Loucy (cell line): Measurements from ENCODE around the gene KATNAL1.

Source experiments
- H2AFZ ChIP-seq: fragments of 200-600 bp; sonication (generic); 2 replicates; pipeline ENCODE4 v1.6.0; 2016; ENCODE audit warnings: antibody characterized with exemption, mild to moderate bottlenecking, low read length, moderate library complexity
- H3F3A ChIP-seq: fragments of 200-600 bp; 2 replicates; pipeline ENCODE4 v1.6.0; 2016; ENCODE audit warnings: antibody characterized with exemption, low read depth, mild to moderate bottlenecking
- H3K27me3 ChIP-seq: fragments of 200-600 bp; sonication (generic); 2 replicates; pipeline ENCODE4 v1.6.1; 2014; ENCODE audit warnings: low read length, mild to moderate bottlenecking; ENCODE audit not compliant: insufficient read depth, poor library complexity, severe bottlenecking
- H3K36me3 ChIP-seq: fragments of 200-600 bp; sonication (generic); 2 replicates; pipeline ENCODE4 v1.6.1; 2016; ENCODE audit warnings: low read length; ENCODE audit not compliant: insufficient read depth
- H3K4me1 ChIP-seq: fragments of 200-600 bp; sonication (generic); 2 replicates; pipeline ENCODE4 v1.5.1; 2014; ENCODE audit warnings: low read length, mild to moderate bottlenecking; ENCODE audit not compliant: insufficient read depth, poor library complexity, severe bottlenecking
- H3K4me2 ChIP-seq: fragments of 200-600 bp; sonication (generic); 2 replicates; pipeline ENCODE4 v1.6.0; 2014; ENCODE audit warnings: antibody characterized with exemption, low read length, low read depth, mild to moderate bottlenecking; ENCODE audit not compliant: poor library complexity, severe bottlenecking
- H3K4me3 ChIP-seq: fragments of 200-600 bp; sonication (generic); 2 replicates; pipeline ENCODE4 v1.5.1; 2014; ENCODE audit warnings: low read length, mild to moderate bottlenecking, mixed read lengths; ENCODE audit not compliant: poor library complexity, severe bottlenecking
- H3K79me2 ChIP-seq: fragments of 200-600 bp; sonication (generic); 2 replicates; pipeline ENCODE4 v1.6.1; 2014; ENCODE audit warnings: low read length; ENCODE audit not compliant: insufficient read depth
- H3K9ac ChIP-seq: fragments of 200-600 bp; sonication (generic); 2 replicates; pipeline ENCODE4 v1.6.0; 2014; ENCODE audit warnings: mild to moderate bottlenecking, low read depth, low read length, moderate library complexity; ENCODE audit not compliant: poor library complexity, severe bottlenecking
- H3K9me2 ChIP-seq: fragments of 200-600 bp; sonication (generic); replicated peaks from 2 replicates; pipeline ENCODE4 v1.6.1; 2016; ENCODE audit warnings: low read depth, low read length, mixed read lengths
- H3K9me3 ChIP-seq: fragments of 200-600 bp; sonication (generic); 2 replicates; pipeline ENCODE4 v1.6.1; 2014; ENCODE audit warnings: mild to moderate bottlenecking, antibody characterized with exemption, low read length, low read depth; ENCODE audit not compliant: insufficient read depth
- H4K20me1 ChIP-seq: fragments of 200-600 bp; sonication (generic); 2 replicates; pipeline ENCODE4 v1.6.0; 2014; ENCODE audit warnings: antibody characterized with exemption, low read length, mild to moderate bottlenecking; ENCODE audit not compliant: insufficient read depth, poor library complexity, severe bottlenecking
- EZH2phosphoT487 ChIP-seq: fragments of 200-600 bp; IDR thresholded peaks from 2 replicates; pipeline ENCODE4 v1.6.1; 2018; ENCODE audit warnings: antibody characterized with exemption, mild to moderate bottlenecking, moderate library complexity, borderline replicate concordance
- TF ChIP-seq, protein P1 (sequence below): fragments of 200-600 bp; sonication (generic); conservative IDR thresholded peaks from 2 replicates; pipeline ENCODE4 v1.5.1; 2014; ENCODE audit warnings: mild to moderate bottlenecking, antibody characterized with exemption, low read length

KATNAL1 gene

DNA sequence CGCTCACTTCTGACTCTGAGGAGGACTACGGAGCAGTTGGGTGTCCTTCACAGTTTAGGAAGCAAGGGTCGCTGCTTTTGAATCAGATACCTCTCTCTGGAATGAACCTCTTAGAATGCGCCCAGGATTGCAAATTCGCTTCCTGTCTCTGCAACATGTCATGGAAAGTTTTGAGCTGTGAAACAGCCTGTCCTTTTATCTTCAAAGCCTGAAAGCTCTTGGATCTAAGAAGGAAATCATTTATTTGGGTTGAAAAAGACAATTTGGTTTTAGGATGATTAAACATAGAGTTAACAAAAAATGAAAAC is 134.1 kb downstream of the KATNAL1 start:
- no peaks in the 10 kb centered on the region for H3K79me2 ChIP-seq
- H2AFZ ChIP-seq: no peak overlapping the region
- H4K20me1 ChIP-seq: no peaks in the 10 kb centered on the region
- no peaks in the 10 kb centered on the region for H3K9me3 ChIP-seq
- H3K36me3 ChIP-seq: no peaks in the 10 kb centered on the region
- H3K4me1 ChIP-seq: no peaks in the 10 kb centered on the region
- no peaks in the 10 kb centered on the region for H3K9me2 ChIP-seq
- H3K27me3 ChIP-seq: no peaks in the 10 kb centered on the region
- no peak overlapping the region for H3K9ac ChIP-seq
- no peaks in the 10 kb centered on the region for H3F3A ChIP-seq
- no peak for TF ChIP-seq EZH2phosphoT487
- TF ChIP-seq, protein P1, sequence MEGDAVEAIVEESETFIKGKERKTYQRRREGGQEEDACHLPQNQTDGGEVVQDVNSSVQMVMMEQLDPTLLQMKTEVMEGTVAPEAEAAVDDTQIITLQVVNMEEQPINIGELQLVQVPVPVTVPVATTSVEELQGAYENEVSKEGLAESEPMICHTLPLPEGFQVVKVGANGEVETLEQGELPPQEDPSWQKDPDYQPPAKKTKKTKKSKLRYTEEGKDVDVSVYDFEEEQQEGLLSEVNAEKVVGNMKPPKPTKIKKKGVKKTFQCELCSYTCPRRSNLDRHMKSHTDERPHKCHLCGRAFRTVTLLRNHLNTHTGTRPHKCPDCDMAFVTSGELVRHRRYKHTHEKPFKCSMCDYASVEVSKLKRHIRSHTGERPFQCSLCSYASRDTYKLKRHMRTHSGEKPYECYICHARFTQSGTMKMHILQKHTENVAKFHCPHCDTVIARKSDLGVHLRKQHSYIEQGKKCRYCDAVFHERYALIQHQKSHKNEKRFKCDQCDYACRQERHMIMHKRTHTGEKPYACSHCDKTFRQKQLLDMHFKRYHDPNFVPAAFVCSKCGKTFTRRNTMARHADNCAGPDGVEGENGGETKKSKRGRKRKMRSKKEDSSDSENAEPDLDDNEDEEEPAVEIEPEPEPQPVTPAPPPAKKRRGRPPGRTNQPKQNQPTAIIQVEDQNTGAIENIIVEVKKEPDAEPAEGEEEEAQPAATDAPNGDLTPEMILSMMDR: no peak
- no peak overlapping the region for H3K4me2 ChIP-seq
- H3K4me3 ChIP-seq: no peak overlapping the region

DNA sequence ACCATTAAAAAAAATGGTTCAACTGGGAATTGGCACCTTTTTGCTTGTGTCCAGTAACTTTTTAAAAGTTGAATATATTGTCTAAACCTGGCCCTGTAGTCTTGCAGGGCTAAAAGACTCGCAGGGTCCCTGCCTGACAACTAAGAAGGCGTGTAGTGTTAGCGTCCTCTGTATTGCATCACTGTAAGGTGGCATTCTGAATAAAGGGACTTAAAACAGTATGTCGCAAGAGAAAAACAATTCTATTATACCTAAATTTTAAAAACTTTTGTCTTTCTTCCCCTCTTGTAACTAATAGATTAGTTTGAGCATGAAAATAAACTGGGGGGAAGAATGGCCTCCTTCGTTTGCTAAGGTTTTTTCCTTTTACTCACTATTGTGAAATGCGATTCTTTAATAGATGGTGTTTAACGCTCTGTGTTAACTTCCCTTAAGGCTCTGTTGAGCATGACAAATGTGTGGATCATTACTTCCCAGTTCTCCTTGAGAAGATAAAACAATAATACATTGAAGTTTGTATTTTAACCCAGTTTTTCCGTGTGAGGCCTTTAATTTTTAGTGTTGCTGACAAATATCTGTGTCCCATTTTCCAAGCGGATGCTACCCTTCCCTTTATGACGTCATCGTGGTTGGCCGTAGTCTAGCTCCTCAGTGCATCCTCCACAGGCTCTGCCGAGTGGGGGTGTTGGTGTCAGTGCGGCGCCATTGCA is 134.6 kb downstream of the KATNAL1 start:
- H3K27me3 ChIP-seq: no peaks in the 10 kb centered on the region
- H3K9ac ChIP-seq: no peak overlapping the region
- H3K4me1 ChIP-seq: no peaks in the 10 kb centered on the region
- H4K20me1 ChIP-seq: no peaks in the 10 kb centered on the region
- H3K79me2 ChIP-seq: no peaks in the 10 kb centered on the region
- H3K4me2 ChIP-seq: no peak overlapping the region
- H3K9me3 ChIP-seq: no peaks in the 10 kb centered on the region
- no peak overlapping the region for H2AFZ ChIP-seq
- no peak overlapping the region for H3K4me3 ChIP-seq
- TF ChIP-seq, protein P1: no peak
- TF ChIP-seq EZH2phosphoT487: no peak
- H3K36me3 ChIP-seq: no peaks in the 10 kb centered on the region
- no peaks in the 10 kb centered on the region for H3K9me2 ChIP-seq
- H3F3A ChIP-seq: no peaks in the 10 kb centered on the region

DNA sequence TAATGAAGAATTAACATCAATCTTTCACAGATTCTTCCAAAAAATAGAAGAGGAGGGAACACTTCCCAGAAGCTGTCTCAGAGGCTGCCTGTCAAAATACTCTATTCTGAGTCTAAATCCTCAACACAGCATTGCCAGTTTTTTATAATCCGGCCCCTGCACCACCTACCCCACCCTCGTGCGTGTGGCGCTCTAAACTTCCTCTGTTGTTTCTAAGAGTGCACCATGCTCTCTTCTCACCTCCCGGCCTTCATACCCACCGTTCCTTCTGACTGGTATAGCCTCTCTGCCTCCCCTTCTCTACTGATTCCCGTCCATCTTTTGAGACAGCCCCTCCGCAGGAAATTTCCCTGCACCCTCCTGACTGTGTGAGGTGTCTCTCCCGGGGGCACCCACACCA is 136.8 kb downstream of the KATNAL1 start:
- Histone ChIP-seq H3F3A (no peaks in the 10 kb centered on the region), H3K4me3 (no peak overlapping the region), H3K9me2 (no peaks in the 10 kb centered on the region), H3K36me3 (no peaks in the 10 kb centered on the region), H4K20me1 (no peaks in the 10 kb centered on the region), H3K9ac (no peak overlapping the region), H3K4me2 (no peak overlapping the region), H3K79me2 (no peaks in the 10 kb centered on the region), H3K27me3 (no peaks in the 10 kb centered on the region), H2AFZ (0 out of 2 replicates have a peak overlapping the region, but pooled peaks have one; percentile 2), H3K4me1 (no peaks in the 10 kb centered on the region), H3K9me3 (no peaks in the 10 kb centered on the region)
- TF ChIP-seq EZH2phosphoT487: no peak
- TF ChIP-seq, protein P1: no peak
